ENCODE data around the gene DYSF. TPM values are rescaled to one million over a fixed set of nuclear protein-coding genes. Genes with fewer than 3 reads are reported as not detected.

The DYSF gene
- total RNA-seq, 1 experiment from 2014 or later, result 2.2 TPM

GRCh38 chr2:71602581-71602980 lies 149.2 kb downstream of the DYSF start:
- Mint-ChIP-seq H3K27ac (ENCODE audit: unreplicated experiment) (no peak overlapping the region), H3K36me3 (ENCODE audit: insufficient read depth, unreplicated experiment) (no peaks in the 10 kb centered on the region), H3K4me3 (ENCODE audit: unreplicated experiment) (no peak overlapping the region), H3K27me3 (ENCODE audit: insufficient read depth, unreplicated experiment) (peaks cover 23% of the 10 kb centered on the region), H3K9me3 (ENCODE audit: unreplicated experiment) (no peaks in the 10 kb centered on the region), H3K4me1 (ENCODE audit: low read depth, unreplicated experiment) (no peaks in the 10 kb centered on the region)
- peak in 1 of 2 experiments; percentile 15 for DNase-seq
- Histone ChIP-seq H3K27me3 (replicated peaks; ENCODE audit: control insufficient read depth, insufficient read depth, low read length) (no peaks in the 10 kb centered on the region; the same call in 1 of the 2 replicates), H3K4me3 (ENCODE audit: low read depth, low read length) (no peak overlapping the region), H3K4me1 (no peaks in the 10 kb centered on the region), H3K9me3 (no peaks in the 10 kb centered on the region), H3K36me3 (ENCODE audit: control insufficient read depth, insufficient read depth, low read length) (no peaks in the 10 kb centered on the region)
- ChIA-PET CTCF (no interaction called here), POLR2A (no interaction called here)
- intact Hi-C loops (cut with micrococcal nuclease; ENCODE audit: unreplicated experiment), result no loop called here
- BruUV-seq (replicated peaks), result no TSS peak
- no peak for TF ChIP-seq CTCF (IDR thresholded peaks at IDR 0.05; ENCODE audit: insufficient read depth in 1 of 2, low read depth in 1 of 2, low read length in 1 of 2, severe bottlenecking in 1 of 2, unreplicated experiment in 1 of 2)

GRCh38 chr2:71603311-71603811 lies 150.0 kb downstream of the DYSF start:
- no TSS peak for BruUV-seq (replicated peaks)
- H3K36me3 ChIP-seq (ENCODE audit: control insufficient read depth, insufficient read depth, low read length), result no peaks in the 10 kb centered on the region
- no peaks in the 10 kb centered on the region for H3K4me1 Mint-ChIP-seq (ENCODE audit: low read depth, unreplicated experiment)
- H3K9me3 ChIP-seq, result no peaks in the 10 kb centered on the region
- ChIA-PET CTCF (interaction anchor here (0.7 kb wide), 1 partner anchor 1461 kb away, joined by 3 read pairs; no protein-coding TSS in a partner anchor), POLR2A (no interaction called here)
- no peaks in the 10 kb centered on the region for H3K36me3 Mint-ChIP-seq (ENCODE audit: insufficient read depth, unreplicated experiment)
- no peaks in the 10 kb centered on the region; the same call in 1 of the 2 replicates for H3K27me3 ChIP-seq (replicated peaks; ENCODE audit: control insufficient read depth, insufficient read depth, low read length)
- no peak for TF ChIP-seq CTCF (IDR thresholded peaks at IDR 0.05; ENCODE audit: insufficient read depth in 1 of 2, low read depth in 1 of 2, low read length in 1 of 2, severe bottlenecking in 1 of 2, unreplicated experiment in 1 of 2)
- no peaks in the 10 kb centered on the region for H3K9me3 Mint-ChIP-seq (ENCODE audit: unreplicated experiment)
- H3K4me3 ChIP-seq (ENCODE audit: low read depth, low read length), result no peak overlapping the region
- intact Hi-C loops (cut with micrococcal nuclease; ENCODE audit: unreplicated experiment), result no loop called here
- H3K27me3 Mint-ChIP-seq (ENCODE audit: insufficient read depth, unreplicated experiment), result peaks cover 28% of the 10 kb centered on the region
- no peak overlapping the region for H3K27ac Mint-ChIP-seq (ENCODE audit: unreplicated experiment)
- H3K4me3 Mint-ChIP-seq (ENCODE audit: unreplicated experiment), result no peak overlapping the region
- no peaks in the 10 kb centered on the region for H3K4me1 ChIP-seq
- peak in 1 of 2 experiments; percentile 21 for DNase-seq

DNA sequence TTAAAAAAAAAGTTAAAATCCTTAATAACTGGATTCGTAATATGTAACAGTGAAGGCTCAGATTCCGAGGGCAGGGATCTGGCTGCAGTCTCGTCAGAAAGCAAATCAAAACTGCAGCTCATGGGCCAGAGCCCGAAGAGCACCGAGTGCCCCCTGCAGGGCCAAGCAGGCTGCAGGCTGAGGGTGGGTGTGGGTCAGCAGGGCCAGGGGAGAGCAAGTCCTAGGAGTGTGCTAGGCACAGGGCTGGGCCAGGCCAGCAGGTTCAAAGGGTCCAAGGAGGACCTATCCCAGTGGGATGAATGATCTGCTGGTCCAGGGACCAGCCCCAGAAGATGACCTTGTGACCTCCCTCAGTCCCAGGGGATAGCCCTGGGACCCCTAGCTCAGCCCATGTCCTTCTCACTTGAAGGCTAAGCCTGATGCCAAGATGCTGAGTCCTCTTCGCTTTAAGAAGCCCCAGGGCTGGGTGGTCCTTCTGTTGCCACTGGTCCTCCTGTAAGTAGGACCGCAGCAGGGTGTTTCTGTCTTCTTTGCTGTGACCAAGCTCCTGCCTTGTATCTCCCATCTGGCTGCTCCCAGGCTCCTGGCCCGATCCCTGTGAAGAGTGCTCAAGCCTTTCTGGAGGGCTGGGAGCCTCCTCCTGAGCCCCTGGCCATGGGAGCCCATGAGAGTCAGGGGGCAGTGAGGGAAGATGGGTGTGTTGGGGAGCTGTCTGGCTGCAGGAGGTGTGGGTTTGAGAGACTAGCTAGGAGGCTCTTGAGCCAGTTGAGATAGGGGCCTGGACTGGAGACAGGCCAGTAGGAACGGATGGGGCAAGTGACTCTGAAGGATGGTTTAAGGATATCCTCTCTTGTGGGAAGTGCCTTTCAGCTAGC lies 150.7 kb downstream of the DYSF start:
- H3K27me3 ChIP-seq (replicated peaks; ENCODE audit: control insufficient read depth, insufficient read depth, low read length), result no peaks in the 10 kb centered on the region; the same call in 1 of the 2 replicates
- peak in 1 of 2 experiments; percentile 15 for TF ChIP-seq CTCF (IDR thresholded peaks at IDR 0.05; ENCODE audit: insufficient read depth in 1 of 2, low read depth in 1 of 2, low read length in 1 of 2, severe bottlenecking in 1 of 2, unreplicated experiment in 1 of 2)
- peaks cover 25% of the 10 kb centered on the region for H3K27me3 Mint-ChIP-seq (ENCODE audit: insufficient read depth, unreplicated experiment)
- no peaks in the 10 kb centered on the region for H3K36me3 ChIP-seq (ENCODE audit: control insufficient read depth, insufficient read depth, low read length)
- no peak overlapping the region for H3K27ac Mint-ChIP-seq (ENCODE audit: unreplicated experiment)
- H3K4me3 ChIP-seq (ENCODE audit: low read depth, low read length), result no peak overlapping the region
- H3K9me3 ChIP-seq, result no peaks in the 10 kb centered on the region
- no TSS peak for BruUV-seq (replicated peaks)
- H3K4me3 Mint-ChIP-seq (ENCODE audit: unreplicated experiment), result no peak overlapping the region
- DNase-seq, result peak in 1 of 2 experiments; percentile 24
- no peaks in the 10 kb centered on the region for H3K4me1 ChIP-seq
- H3K9me3 Mint-ChIP-seq (ENCODE audit: unreplicated experiment), result no peaks in the 10 kb centered on the region
- H3K36me3 Mint-ChIP-seq (ENCODE audit: insufficient read depth, unreplicated experiment), result no peaks in the 10 kb centered on the region
- ChIA-PET CTCF (interaction anchor here (0.7 kb wide), 1 partner anchor 1461 kb away, joined by 3 read pairs; no protein-coding TSS in a partner anchor), POLR2A (no interaction called here)
- intact Hi-C loops (cut with micrococcal nuclease; ENCODE audit: unreplicated experiment), result no loop called here
- H3K4me1 Mint-ChIP-seq (ENCODE audit: low read depth, unreplicated experiment), result no peaks in the 10 kb centered on the region

Measured in Caco-2 (cell line).